ENCODE results near the gene ZKSCAN8. TPM values are rescaled to one million over a fixed set of nuclear protein-coding genes. Genes with fewer than 3 reads are reported as not detected.
"Not testable (repeated sequence)": the region's sequence is repeated elsewhere in the genome, so short reads cannot be mapped to it uniquely, and the experiment has no call there.

The ZKSCAN8 gene
- total and polyA plus RNA-seq, 2 donors (not counting 3 experiments of a cell fraction or from before 2014, with no cell fraction given), result 9.4 to 19.7 TPM

GRCh38 chr6:28121876-28122275 lies 19.8 kb upstream of the ZKSCAN8 start:
- CTCF ChIA-PET, result no interaction called here
- Histone ChIP-seq H3K9me3 (replicated peaks; ENCODE audit: control insufficient read depth, insufficient read depth, low read length) (no peaks in the 10 kb centered on the region), H3K4me2 (ENCODE audit: insufficient read depth, low read length) (no peak overlapping the region), H4K20me1 (replicated peaks; ENCODE audit: control insufficient read depth, extremely low read depth, insufficient read depth, low read length) (no peaks in the 10 kb centered on the region), H3K4me3 (replicated peaks in 1 of 3; ENCODE audit: insufficient read depth in 1 of 3, low read depth in 1 of 3, low read length in 3 of 3) (no peak overlapping the region), H3K9me1 (replicated peaks; ENCODE audit: control insufficient read depth, extremely low read depth, insufficient read depth, low read length) (no peaks in the 10 kb centered on the region), H2AFZ (ENCODE audit: low read depth, low read length) (no peak overlapping the region), H3K9ac (replicated peaks; ENCODE audit: extremely low read depth, insufficient read depth, low read length) (no peak overlapping the region), H3K27ac (ENCODE audit: insufficient read depth, low read depth, low read length) (no peak overlapping the region), H3K4me1 (ENCODE audit: control insufficient read depth, extremely low read depth, insufficient read depth, low read length) (peaks cover 8% of the 10 kb centered on the region), H3K27me3 (ENCODE audit: control insufficient read depth in 2 of 2, insufficient read depth in 2 of 2, low read length in 2 of 2) (no peaks in the 10 kb centered on the region), H3K36me3 (ENCODE audit: control insufficient read depth in 2 of 2, extremely low read depth in 1 of 2, insufficient read depth in 2 of 2, low read length in 2 of 2) (no peaks in the 10 kb centered on the region), H3K79me2 (ENCODE audit: control insufficient read depth, insufficient read depth, low read length) (peaks cover 14% of the 10 kb centered on the region)
- intact Hi-C loops (cut with micrococcal nuclease), result no loop called here
- POLR2A ChIA-PET, result no interaction called here
- DNase-seq (ENCODE audit: low read depth, low spot score), result no peak
- no peak for TF ChIP-seq MAX (IDR thresholded peaks at IDR 0.05; ENCODE audit: insufficient read depth, insufficient read length)
- TF ChIP-seq EZH2 (IDR thresholded peaks at IDR 0.05; ENCODE audit: borderline replicate concordance, low read depth, low read length, severe bottlenecking), result no peak
- no peak for TF ChIP-seq FOS (IDR thresholded peaks at IDR 0.05; ENCODE audit: borderline replicate concordance, insufficient read depth, low read length)
- TF ChIP-seq POLR2A (IDR thresholded peaks at IDR 0.05; ENCODE audit: low read depth, low read length), result no peak
- no peak for TF ChIP-seq GATA2 (IDR thresholded peaks at IDR 0.05; ENCODE audit: insufficient read depth, insufficient read length, low read depth, low read length)
- TF ChIP-seq MYC (IDR thresholded peaks at IDR 0.05; ENCODE audit: low read depth, low read length), result no peak
- TF ChIP-seq POLR2AphosphoS5 (IDR thresholded peaks at IDR 0.05; ENCODE audit: insufficient read depth, low read depth, low read length), result no peak
- TF ChIP-seq JUN (IDR thresholded peaks at IDR 0.05; ENCODE audit: borderline replicate concordance, insufficient read depth, insufficient read length, low read depth), result no peak
- TF ChIP-seq CTCF (IDR thresholded peaks at IDR 0.05; ENCODE audit: extremely low read depth in 1 of 2, insufficient read depth in 1 of 2, low read depth in 1 of 2, low read length in 2 of 2), result no peak
- FAIRE-seq, result no peak
- no TSS peak for BruUV-seq (replicated peaks)
- dilution Hi-C loops (cut with MboI; ENCODE audit: extremely low pct_ligation_motif_present, low sequenced_read_pairs), result no loop called here

GRCh38 chr6:28122283-28122682 lies 19.4 kb upstream of the ZKSCAN8 start:
- H3K36me3 ChIP-seq (ENCODE audit: control insufficient read depth in 2 of 2, extremely low read depth in 1 of 2, insufficient read depth in 2 of 2, low read length in 2 of 2); H3K27ac ChIP-seq (ENCODE audit: insufficient read depth, low read depth, low read length); FAIRE-seq: not testable (repeated sequence)

More at GRCh38 chr6:28122283-28122682, 19.4 kb upstream of the ZKSCAN8 start:
- H3K79me2 ChIP-seq (ENCODE audit: control insufficient read depth, insufficient read depth, low read length), result peaks cover 18% of the 10 kb centered on the region
- DNase-seq (ENCODE audit: low read depth, low spot score); CTCF ChIA-PET; H4K20me1 ChIP-seq (replicated peaks; ENCODE audit: control insufficient read depth, extremely low read depth, insufficient read depth, low read length); BruUV-seq (replicated peaks); H3K9ac ChIP-seq (replicated peaks; ENCODE audit: extremely low read depth, insufficient read depth, low read length); H3K9me1 ChIP-seq (replicated peaks; ENCODE audit: control insufficient read depth, extremely low read depth, insufficient read depth, low read length); H2AFZ ChIP-seq (ENCODE audit: low read depth, low read length); H3K9me3 ChIP-seq (replicated peaks; ENCODE audit: control insufficient read depth, insufficient read depth, low read length); H3K4me1 ChIP-seq (ENCODE audit: control insufficient read depth, extremely low read depth, insufficient read depth, low read length); intact Hi-C loops (cut with micrococcal nuclease); H3K4me3 ChIP-seq (replicated peaks in 1 of 3; ENCODE audit: insufficient read depth in 1 of 3, low read depth in 1 of 3, low read length in 3 of 3); H3K4me2 ChIP-seq (ENCODE audit: insufficient read depth, low read length); H3K27me3 ChIP-seq (ENCODE audit: control insufficient read depth in 2 of 2, insufficient read depth in 2 of 2, low read length in 2 of 2); POLR2A ChIA-PET; dilution Hi-C loops (cut with MboI; ENCODE audit: extremely low pct_ligation_motif_present, low sequenced_read_pairs): not testable (repeated sequence)

Data from endothelial cell of umbilical vein (primary cell).